GM18868 (cell line): ENCODE measurements around the gene PDIA2.
"Not testable (repeated sequence)": the region's sequence is repeated elsewhere in the genome, so short reads cannot be mapped to it uniquely, and the experiment has no call there.

ENCODE experiments used
- ATAC-seq: cut with Tn5 transposase; IDR thresholded peaks from one replicate; pipeline ENCODE4 v1.9.1; 2021; ENCODE audit warnings: mild to moderate bottlenecking, moderate library complexity; ENCODE audit not compliant: unreplicated experiment

Gene PDIA2

GRCh38 chr16:263182-263774, 19.7 kb upstream of the PDIA2 start:
- no peak for ATAC-seq

- ATAC-seq = no peak
Observed at GRCh38 chr16:263944-264343, 19.0 kb upstream of the PDIA2 start.

- ATAC-seq = no peak
Observed at GRCh38 chr16:264440-264951, 18.5 kb upstream of the PDIA2 start.

- ATAC-seq = no peak
Observed at GRCh38 chr16:265002-265529, 17.9 kb upstream of the PDIA2 start.

GRCh38 chr16:265711-266110, 17.3 kb upstream of the PDIA2 start:
- ATAC-seq = no peak

GRCh38 chr16:266258-267164, 16.5 kb upstream of the PDIA2 start:
- ATAC-seq = no peak

- not testable (repeated sequence) for ATAC-seq
Observed at GRCh38 chr16:267562-267961, 15.4 kb upstream of the PDIA2 start.

- ATAC-seq = no peak
Observed at GRCh38 chr16:268141-269053, 14.6 kb upstream of the PDIA2 start.

- ATAC-seq = no peak
Observed at GRCh38 chr16:269061-269796, 13.7 kb upstream of the PDIA2 start.

- no peak for ATAC-seq
Observed at GRCh38 chr16:270381-271255, 12.3 kb upstream of the PDIA2 start.

GRCh38 chr16:272633-273546, 10.1 kb upstream of the PDIA2 start:
- ATAC-seq = no peak

- no peak for ATAC-seq
Observed at GRCh38 chr16:273547-274421, 9.2 kb upstream of the PDIA2 start.

GRCh38 chr16:275041-275641, 7.8 kb upstream of the PDIA2 start:
- no peak for ATAC-seq

- ATAC-seq = no peak
Observed at GRCh38 chr16:275786-276232, 7.2 kb upstream of the PDIA2 start, which contains the start of gene RGS11. TSS of gene RGS11 (minus strand) at chr16:275944. CDS start at chr16:275911, 33 bp downstream.

- no peak for ATAC-seq
Observed at GRCh38 chr16:276426-277077, 6.4 kb upstream of the PDIA2 start.

- ATAC-seq = no peak
Observed at GRCh38 chr16:278863-279366, 4.0 kb upstream of the PDIA2 start.
